Measurements from ENCODE around the gene BIK. TPM values are rescaled to one million over a fixed set of nuclear protein-coding genes. Genes with fewer than 3 reads are reported as not detected.

The BIK gene
- total RNA-seq, 1 experiment from 2014 or later: 0.10 TPM

DNA sequence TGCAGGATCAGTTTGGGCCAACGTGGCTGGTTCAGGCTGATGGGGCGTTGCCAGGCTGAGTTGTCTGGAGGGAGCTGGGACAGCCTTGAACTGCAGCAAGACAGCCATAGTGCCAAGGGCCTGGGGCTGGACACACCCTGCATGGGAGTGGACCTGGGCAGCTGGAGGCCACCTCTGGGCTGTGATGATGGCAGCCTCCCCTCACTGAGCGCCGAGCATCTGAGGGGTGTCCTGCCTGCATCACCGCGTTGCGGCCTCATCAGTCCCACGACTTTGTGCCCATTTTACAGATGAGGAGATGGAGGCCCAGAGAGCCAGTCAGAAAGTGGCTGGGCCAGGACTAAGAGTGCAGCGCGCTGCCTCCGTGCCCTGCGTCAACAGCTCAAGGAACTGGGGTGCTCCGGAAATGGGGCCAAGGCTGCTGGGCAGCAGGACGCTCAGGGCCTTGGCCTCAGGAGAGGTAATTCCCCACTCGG is 40.2 kb downstream of the BIK start:
- Histone ChIP-seq H3K4me3 (peak overlapping the region; percentile 97), H3K9me3 (no peaks in the 10 kb centered on the region), H3K27me3 (no peaks in the 10 kb centered on the region), H3K36me3 (peaks cover 17% of the 10 kb centered on the region)
- DNase-seq: no peak

DNA sequence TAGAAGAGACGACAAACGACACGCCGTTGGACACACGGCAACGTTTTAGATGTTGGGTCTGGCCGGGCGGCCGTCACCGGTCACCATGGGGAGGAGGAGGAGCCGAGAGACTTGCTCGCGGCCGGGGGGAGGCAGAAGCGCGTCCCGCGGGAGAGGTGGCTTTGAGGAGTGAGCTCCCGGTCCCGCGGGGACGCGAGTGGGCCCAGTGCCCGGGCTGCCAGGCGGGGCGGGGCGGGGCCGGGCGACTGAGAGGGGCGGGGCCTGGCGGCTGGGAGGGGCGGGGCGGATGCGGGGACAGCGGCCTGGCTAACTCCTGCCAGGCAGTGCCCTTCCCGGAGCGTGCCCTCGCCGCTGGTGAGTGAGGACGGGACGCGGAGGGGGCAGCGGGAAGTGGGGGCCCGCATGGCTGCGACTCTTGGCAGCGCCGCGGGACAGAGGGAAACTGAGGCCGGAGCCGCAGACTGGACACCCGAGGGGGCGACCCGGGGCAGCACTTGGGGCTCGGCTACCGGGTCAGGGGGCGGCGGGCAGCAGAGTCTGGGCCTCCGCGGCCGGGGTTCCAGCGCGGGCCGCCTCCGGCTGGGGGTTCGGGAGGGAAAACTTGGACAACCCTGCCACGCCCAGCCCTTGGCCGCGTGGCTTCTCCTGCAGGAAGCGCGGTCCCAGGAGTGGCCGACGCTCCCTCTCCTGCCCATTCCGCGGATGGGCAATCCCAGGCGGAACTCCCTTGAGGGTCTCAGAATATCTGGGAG is 40.9 kb downstream of the BIK start, which contains the start of gene TSPO:
TSS of gene TSPO (plus strand) at position 309 of the 752 bp plus-strand sequence. CDS start 7,680 bp downstream, outside the sequence.
- Histone ChIP-seq H3K27me3 (no peaks in the 10 kb centered on the region), H3K4me3 (peak within 1 kb of the TSS; percentile 97), H3K36me3 (peaks cover 22% of the 10 kb centered on the region), H3K9me3 (no peaks in the 10 kb centered on the region)
- DNase-seq: peak; percentile 67

DNA sequence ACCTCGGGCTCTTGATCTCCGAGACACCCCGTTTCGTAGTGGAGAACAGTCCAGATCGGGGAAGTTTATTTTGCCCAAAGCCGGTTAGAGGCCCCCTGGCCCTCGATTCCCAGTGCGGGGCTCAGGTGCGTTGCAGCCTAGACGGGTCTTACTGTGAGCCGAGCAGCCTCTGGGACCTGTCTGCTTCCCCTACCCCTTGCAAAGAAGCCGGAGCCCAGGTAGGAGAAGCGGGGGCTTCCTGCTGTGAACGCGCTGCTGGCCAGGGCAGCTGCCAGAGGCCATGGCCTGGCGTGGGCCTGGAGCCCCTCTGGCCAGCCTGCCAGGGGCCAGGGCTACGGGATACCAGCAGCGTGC is 41.4 kb downstream of the BIK start:
- Histone ChIP-seq H3K4me3 (peak overlapping the region; percentile 97), H3K9me3 (no peaks in the 10 kb centered on the region), H3K36me3 (peaks cover 22% of the 10 kb centered on the region), H3K27me3 (no peaks in the 10 kb centered on the region)
- no peak for DNase-seq

DNA sequence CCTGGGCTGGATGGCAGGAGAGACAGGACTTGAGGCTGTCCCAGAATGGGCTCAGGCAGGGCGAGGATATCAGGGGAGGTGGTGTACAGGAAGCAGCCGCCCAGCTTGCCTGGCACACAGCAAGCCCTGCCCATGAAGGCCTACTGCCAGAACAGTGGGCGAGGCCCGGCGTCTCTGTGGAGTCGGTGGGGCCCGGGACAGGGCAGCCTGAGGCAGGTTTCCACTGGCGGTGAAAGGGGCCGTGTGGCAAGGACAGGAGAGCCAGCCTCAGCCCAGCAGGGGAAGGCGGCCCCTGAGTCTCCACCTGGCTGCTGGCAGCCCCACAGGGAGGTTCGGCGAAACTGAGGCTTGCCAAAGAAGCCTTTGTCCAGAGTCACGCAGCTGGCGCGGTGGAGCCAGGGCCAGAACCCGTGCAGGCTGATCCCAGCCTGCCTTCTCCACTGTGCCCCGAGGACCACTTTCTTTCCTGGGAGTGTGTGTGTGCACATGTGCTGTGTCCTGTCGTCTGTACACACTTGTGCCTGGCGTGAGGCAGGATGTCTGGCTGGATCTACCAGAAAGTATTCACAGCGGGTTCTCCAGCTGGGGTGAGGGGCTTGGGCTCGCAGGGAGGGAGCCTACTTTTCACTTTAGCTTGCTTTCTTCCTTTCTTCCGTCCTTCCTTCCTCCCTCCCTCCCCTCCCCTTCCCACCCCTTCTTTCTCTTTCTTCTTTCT is 42.0 kb downstream of the BIK start:
- no peaks in the 10 kb centered on the region for H3K27me3 ChIP-seq
- H3K9me3 ChIP-seq: no peaks in the 10 kb centered on the region
- peak overlapping the region; percentile 97 for H3K4me3 ChIP-seq
- peak; percentile 92 for DNase-seq
- peaks cover 22% of the 10 kb centered on the region for H3K36me3 ChIP-seq

DNA sequence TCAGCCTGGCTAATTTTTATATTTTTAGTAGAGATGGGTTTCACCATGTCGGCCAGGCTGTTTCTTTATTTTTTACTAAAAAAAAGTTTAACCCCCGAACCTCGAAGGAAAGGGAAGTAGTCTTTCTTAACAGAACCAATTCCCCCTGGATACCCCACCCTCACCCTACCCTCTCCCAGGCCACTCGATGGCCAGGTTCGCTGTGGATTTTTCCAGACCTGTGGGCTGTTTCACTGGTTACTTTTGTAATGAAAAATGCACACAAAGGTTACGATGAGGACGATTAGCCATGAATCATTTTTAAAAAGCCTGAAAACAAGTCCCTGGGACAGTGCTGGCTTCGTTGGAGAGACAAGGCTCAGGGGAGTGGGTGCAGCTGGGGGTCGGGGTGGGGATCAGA is 43.3 kb downstream of the BIK start:
- Histone ChIP-seq H3K4me3 (no peak overlapping the region), H3K9me3 (no peaks in the 10 kb centered on the region), H3K27me3 (no peaks in the 10 kb centered on the region), H3K36me3 (peaks cover 22% of the 10 kb centered on the region)
- no peak for DNase-seq

DNA sequence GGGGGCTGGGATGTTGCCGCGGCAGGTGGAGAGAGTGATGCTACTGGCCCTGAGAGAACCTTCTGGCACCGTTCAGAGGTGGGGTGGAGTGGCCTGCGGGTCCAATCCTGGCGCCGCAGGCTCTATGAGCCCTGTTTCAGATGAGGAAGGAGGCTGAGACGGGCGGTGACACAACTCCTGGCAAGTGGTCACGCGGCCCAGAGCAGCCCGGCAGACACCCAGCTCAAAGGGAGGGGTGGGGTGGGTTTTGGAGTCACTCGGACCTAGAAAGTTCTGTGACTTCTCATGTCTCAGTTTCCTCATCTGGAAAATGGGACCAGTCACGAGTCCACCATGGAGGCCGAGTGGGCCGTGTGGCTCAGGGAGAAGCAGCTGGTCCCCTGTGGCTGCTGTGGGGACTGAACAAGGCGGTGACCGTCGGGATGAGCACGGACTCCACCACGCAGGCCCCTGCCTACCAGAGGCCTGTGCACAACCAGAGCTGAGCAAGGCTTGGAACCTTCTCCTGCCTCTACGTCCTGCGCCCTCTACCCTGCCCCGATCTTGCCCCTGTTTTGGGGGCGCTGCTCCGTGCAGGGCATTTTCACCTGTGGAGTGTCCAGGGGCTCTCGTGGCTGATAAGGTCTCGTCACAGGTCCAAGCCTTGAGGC is 44.5 kb downstream of the BIK start:
- Histone ChIP-seq H3K9me3 (no peaks in the 10 kb centered on the region), H3K36me3 (peaks cover 27% of the 10 kb centered on the region)
- no peak for DNase-seq

DNA sequence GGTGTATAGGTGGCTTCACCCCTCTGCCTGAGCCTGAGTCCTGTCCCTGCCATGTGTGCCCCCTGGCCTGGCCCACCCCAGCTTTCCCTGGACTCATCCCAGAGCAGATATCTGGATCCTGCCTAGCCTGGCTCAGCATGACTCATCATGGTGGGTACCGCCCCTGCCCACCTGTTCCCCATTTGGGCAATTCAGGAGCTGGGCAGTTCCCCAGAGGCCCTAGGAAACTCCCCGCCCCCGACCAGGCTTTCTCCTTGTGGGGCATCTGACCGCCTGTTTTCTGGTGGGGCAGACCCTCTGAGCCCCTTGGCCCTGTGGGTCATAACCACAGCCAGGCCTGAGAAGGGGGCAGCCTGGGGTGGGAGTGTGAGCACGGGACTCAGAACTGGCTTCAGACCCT is 45.2 kb downstream of the BIK start:
- H3K27me3 ChIP-seq: no peaks in the 10 kb centered on the region
- no peaks in the 10 kb centered on the region for H3K9me3 ChIP-seq
- H3K4me3 ChIP-seq: no peak overlapping the region
- peaks cover 35% of the 10 kb centered on the region for H3K36me3 ChIP-seq
- DNase-seq: no peak

More for the DNA sequence above, 44.5 kb downstream of the BIK start:
- Histone ChIP-seq H3K4me3 (no peak overlapping the region), H3K27me3 (no peaks in the 10 kb centered on the region)

DNA sequence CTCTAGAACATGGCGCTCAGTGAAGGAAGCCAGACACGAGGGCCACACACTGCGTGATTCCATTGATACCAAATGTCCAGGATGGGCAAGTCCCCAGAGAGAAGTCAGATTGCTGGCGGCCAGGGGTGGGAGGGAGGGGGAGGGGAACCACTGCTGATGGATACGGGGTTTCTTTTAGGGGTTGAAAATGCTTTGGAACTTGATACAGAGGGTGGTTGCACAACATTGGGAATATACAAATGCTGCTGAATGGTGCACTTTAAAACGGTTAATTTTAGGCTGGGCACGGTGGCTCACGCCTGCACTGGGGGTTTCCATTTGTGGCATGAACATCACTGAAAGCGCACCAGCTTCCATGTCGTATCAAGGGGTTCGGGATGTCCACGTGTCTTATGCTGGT is 45.9 kb downstream of the BIK start:
- Histone ChIP-seq H3K4me3 (no peak overlapping the region), H3K27me3 (no peaks in the 10 kb centered on the region), H3K36me3 (peaks cover 38% of the 10 kb centered on the region), H3K9me3 (no peaks in the 10 kb centered on the region)
- DNase-seq: no peak

DNA sequence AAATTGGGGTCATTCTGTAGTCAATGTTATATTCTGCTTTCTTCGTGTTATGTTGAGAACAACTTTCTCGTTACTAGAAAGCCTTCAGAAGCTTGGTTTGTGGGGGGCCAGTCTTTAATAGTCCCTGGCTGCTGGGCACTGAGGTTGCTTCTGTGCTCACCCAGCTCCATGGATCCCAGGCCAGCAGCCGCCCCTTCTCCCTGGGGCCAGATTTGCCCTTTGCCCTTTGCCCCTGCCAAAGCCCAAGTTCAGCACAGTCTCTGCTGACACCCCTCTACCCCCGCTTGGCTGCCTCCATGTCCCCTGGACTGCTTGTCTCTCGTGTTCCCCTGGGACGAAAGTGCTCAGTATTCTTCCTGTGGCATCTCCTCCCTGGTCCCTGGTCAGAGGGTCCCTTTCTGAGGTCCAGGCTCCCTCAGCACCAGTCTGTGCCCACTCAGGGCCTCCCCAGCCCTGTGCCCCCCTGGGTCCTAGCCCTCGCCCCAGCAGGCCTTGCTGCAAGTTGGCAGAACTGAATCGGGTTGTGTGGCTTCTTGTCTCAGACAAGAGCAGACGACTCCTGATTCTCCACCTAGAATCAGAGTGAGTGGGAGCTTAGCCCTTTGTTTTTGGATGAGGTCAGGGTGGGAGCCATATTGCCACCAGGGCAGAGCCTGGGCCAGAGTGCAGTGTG is 47.5 kb downstream of the BIK start:
- no peak for DNase-seq
- H3K27me3 ChIP-seq: no peaks in the 10 kb centered on the region
- H3K9me3 ChIP-seq: no peaks in the 10 kb centered on the region
- H3K36me3 ChIP-seq: peaks cover 43% of the 10 kb centered on the region
- H3K4me3 ChIP-seq: no peak overlapping the region

DNA sequence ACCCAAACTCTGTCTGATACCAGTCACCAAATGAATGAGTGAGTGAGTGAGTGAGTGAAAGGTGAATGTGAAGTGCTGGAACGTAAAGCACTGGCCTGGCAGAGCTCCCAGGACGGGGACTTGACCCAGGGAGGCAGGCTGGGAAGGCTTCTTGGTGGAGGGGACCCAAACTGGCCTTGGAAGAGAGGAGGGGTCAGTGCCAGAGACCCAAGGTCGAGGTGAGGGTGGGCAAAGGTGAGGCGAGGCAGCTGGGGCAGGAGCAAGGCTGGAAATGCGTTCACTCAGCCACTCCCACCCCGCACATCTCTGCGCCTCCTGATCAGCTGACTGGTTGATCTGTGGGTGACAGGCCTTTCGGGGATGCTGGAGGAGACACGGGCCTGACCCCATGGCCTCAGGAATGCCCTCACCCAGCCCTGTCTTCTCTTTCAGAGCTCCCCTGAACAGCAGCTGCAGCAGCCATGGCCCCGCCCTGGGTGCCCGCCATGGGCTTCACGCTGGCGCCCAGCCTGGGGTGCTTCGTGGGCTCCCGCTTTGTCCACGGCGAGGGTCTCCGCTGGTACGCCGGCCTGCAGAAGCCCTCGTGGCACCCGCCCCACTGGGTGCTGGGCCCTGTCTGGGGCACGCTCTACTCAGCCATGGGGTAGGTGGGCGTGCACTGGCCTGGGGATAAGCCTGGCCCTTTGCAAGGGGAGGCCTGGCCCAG is 48.4 kb downstream of the BIK start:
- Histone ChIP-seq H3K27me3 (no peaks in the 10 kb centered on the region), H3K9me3 (no peaks in the 10 kb centered on the region), H3K36me3 (peaks cover 50% of the 10 kb centered on the region), H3K4me3 (no peak overlapping the region)
- DNase-seq: no peak

DNA sequence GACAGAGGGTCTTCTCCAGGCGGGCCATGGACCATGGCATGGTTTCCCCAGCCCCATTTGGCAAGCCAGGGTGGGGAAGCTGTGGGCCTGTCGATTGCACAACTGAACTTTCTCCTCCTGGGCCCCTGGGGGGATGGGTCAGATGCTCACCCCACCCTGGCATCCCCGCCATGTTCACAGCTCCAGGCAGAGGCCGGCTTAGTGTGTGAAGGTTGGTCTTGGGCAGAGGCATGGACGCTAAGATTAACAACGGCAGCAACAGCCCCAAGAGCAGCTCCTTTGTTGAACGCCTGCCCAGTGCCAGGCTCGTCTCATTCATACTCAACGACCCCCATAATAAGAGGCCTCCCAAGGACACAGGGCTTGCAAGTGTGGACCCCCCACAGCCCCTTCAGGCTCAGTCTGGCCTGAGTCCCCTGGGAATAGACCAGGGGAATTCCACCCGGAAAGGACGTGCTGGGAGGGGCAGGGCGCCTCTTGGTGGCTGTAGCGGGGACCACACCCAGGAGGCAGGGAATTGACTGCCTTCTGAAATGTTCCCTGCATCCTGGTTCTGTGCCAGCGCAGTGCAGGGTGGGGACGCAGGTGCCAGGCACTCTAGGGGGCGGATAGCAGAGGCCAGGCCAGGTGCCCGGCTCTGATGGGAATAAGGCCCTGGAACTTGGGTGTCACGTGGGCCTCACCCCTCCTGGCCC is 49.1 kb downstream of the BIK start:
- Histone ChIP-seq H3K4me3 (no peak overlapping the region), H3K9me3 (no peaks in the 10 kb centered on the region), H3K27me3 (no peaks in the 10 kb centered on the region), H3K36me3 (peaks cover 45% of the 10 kb centered on the region)
- no peak for DNase-seq

DNA sequence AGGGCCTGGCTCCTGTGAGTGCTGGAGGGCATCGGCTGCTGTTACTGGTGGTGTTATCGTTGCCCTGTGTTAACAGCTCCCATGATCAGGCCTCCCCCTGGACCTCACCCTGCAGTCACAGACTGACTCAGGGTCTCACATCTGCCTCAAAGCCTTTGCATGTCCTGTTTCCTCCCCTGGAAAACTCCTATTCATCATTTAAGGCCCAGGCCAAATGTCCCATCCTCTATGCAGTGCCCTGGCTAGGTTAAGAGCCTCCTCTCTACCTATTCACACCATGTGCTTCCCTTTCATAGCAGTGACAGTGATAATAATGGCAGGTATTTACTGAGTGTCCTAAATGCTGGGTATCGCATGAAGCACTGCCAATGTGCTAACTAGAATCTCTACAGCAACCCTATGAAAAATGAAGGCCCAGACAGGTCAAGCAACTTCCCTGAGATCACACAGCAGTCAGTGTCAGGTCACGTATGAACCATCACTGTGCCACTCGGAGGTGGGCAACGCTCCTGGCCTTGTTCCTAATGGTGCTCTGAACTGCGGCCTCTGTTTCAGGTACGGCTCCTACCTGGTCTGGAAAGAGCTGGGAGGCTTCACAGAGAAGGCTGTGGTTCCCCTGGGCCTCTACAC is 50.1 kb downstream of the BIK start:
- H3K9me3 ChIP-seq: no peaks in the 10 kb centered on the region
- DNase-seq: no peak
- H3K4me3 ChIP-seq: no peak overlapping the region
- no peaks in the 10 kb centered on the region for H3K27me3 ChIP-seq
- H3K36me3 ChIP-seq: peaks cover 38% of the 10 kb centered on the region

DNA sequence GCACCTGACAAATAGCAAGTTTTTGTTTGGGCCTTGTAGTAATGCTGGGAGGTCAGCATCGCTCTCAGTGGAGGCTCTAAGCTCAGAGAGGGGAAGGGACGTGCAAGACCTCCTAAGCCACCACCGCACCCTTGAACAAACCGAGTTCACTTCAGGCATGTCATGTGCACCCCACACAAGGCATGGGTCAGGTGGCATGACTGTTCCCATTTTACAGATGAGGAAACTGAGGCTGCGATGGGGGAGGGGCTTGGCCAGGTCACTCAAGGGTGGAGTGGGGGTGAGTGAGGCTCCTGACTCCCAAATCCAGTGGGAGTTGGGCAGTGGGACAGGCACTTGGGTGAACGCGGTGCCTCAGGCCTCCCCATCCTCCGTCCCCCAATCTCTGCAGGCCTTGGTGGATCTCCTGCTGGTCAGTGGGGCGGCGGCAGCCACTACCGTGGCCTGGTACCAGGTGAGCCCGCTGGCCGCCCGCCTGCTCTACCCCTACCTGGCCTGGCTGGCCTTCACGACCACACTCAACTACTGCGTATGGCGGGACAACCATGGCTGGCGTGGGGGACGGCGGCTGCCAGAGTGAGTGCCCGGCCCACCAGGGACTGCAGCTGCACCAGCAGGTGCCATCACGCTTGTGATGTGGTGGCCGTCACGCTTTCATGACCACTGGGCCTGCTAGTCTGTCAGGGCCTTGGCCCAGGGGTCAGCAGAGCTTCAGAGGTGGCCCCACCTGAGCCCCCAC is 52.0 kb downstream of the BIK start:
- Histone ChIP-seq H3K36me3 (peaks cover 35% of the 10 kb centered on the region), H3K27me3 (no peaks in the 10 kb centered on the region), H3K9me3 (no peaks in the 10 kb centered on the region), H3K4me3 (no peak overlapping the region)
- no peak for DNase-seq

DNA sequence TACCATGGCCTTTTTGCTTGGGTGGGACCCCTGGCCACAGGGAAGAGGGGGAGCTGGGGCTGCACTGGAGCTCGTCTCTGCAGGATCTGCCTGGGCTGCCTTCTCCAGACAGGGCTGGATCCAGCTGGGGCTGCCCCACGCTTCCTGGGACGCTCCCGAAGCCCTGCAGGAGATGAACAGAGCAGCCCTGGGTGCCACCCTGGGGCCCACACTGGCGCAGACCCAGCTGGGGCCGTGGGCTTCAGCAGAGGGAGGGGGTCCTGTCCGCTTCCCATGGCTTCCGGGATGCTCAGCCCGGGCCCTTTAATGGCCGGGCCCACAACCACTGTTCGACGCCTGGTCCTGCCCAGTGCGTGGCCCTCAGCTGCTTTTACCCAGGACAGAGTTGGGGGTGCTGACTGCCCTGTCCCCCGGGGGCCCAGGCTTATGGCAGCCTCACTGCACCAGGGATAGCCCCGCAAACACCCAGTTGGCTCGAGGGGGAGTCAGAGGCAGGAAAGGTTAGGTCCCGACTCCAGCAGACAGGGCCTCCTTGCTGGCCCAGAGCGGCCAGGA is 52.8 kb downstream of the BIK start:
- Histone ChIP-seq H3K27me3 (no peaks in the 10 kb centered on the region), H3K36me3 (peaks cover 35% of the 10 kb centered on the region), H3K9me3 (no peaks in the 10 kb centered on the region), H3K4me3 (no peak overlapping the region)
- no peak for DNase-seq

DNA sequence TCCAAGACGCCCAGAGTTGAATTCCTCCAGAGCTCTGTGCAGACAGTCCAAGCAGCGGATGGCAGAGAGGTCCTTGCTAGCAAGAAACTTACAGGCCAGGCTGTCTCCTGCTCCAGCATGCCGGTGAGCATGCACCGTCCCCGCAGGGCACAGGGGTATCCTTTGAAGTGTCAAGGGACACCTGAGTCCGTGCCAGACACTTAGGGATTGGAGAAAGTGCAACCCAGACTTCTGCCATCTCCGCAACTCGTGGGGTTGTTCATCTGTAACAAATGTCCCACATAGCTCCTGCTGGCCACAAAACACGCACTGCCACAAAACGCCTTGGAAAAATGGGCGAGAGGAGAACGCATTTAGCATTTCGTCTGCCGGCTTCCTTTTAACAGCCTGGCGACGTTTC is 54.1 kb downstream of the BIK start:
- Histone ChIP-seq H3K36me3 (peaks cover 38% of the 10 kb centered on the region), H3K4me3 (no peak overlapping the region), H3K27me3 (no peaks in the 10 kb centered on the region), H3K9me3 (no peaks in the 10 kb centered on the region)
- DNase-seq: no peak

Data from MG63 (cell line).